NCI-H2196 (cell line): ENCODE results near the gene HOXA6.

Source experiments
- DNase-seq: peaks from one replicate; lab custom pipeline; 2025; ENCODE audit not compliant: unreplicated experiment; lab: John Stamatoyannopoulos, UW

The HOXA6 gene

DNA sequence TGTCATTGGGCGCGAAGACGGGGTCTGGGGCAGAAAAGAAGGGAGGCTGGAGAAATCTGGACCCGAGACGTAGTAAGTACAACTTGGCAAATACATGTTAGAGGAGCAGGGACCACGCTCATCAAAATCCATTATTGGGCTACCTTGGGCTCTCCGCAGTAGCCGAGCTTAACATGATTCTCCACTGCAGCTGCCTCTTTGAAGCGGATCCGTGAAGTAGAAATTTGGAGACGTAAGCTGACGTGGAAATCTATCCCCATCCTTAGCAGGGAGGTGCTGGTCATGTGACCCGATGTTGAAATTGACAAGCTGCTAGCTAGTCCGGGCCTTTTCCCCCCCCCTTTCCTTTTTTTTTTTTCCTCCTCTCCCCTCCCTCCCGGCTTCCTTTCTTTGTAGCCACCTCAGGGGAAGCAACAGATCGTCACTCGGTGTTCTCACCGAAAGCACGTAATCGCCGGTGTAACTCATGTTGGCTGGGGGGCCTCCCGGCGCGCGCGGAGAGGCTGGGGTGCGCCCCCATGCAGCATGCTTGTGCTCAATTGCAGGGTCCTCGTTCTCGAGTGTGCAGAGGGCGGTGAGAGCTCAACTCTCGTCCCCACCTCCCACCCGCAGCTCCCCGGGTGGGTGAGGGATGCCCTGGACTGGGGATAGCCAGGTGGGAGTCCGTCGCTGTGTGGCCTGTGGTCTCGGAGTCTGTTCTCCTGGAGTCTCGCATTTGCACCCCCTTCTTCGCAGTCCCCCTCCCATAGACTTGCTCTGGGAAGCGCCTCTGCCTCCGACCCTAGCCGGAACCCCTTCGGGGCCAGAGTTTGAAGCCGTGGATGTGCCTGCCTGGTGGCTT lies 37.7 kb upstream of the HOXA6 start, which contains the start of gene HOXA11:
HOXA11 (minus strand) TSS at position 220 of the 841 bp plus-strand sequence; CDS start at position 132, 88 bp downstream.
- peak; percentile 12 for DNase-seq

DNA sequence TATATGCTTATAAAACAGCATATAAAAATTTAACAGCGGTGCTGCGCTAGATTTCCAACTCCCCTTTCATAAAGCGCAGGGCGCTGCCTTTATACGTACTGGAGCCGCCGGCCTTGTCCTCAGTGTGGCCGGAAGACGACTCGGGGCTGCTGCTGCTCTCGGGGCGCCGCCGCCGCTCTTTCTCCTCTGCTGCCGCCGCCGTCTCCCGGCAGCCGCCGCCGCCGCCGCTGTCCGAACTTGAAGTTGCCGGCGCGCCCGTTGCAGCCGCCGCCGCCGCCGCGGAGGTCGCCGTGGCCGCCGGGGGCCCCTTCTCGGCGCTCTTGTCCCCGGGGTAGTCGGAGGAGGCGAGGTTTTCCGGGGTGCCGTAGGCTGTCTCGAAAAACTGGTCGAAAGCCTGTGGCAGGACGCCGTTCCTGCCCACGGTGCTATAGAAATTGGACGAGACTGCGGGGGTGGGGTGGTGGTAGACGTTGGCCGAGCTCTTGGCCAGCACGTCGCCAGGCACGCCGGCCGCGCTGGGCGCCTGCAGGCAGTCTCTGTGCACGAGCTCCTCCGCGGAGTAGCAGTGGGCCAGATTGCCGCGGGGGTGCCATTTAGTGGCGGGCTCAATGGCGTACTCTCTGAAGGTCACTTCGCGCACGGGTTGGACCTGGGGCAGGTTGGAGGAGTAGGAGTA lies 36.9 kb upstream of the HOXA6 start:
- DNase-seq: no peak

DNA sequence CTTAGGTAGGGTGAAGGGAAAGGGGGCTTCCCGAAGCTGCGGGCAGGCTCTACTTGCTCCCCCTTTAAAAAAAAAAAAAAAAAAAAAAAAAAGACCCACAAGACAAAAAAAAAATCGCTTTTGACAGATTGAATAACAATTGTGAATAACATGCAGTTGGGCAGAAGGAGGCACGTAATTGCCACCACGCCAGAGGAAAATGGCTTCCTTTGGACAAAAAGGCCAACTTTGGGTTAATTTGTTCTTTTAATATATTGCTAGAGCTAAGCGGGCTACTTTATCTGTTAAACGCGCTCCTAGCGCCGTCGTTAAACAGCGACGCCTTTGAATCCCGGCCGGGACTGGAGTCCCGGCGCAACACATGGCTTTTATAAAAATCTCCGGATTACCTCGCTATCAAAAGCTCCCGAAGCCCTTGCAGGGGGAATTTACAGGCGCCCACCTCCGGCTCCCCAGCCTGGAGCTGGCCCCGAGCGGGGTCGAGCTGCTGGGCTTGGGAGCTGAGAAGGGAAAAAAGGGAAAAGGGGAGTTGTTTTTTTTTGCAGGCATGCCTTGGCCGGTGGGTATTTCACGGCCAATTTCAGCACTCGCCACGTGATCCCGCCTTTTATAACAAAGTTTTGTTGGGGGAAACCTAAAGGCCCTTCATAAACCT lies 36.2 kb upstream of the HOXA6 start:
- DNase-seq: no peak

DNA sequence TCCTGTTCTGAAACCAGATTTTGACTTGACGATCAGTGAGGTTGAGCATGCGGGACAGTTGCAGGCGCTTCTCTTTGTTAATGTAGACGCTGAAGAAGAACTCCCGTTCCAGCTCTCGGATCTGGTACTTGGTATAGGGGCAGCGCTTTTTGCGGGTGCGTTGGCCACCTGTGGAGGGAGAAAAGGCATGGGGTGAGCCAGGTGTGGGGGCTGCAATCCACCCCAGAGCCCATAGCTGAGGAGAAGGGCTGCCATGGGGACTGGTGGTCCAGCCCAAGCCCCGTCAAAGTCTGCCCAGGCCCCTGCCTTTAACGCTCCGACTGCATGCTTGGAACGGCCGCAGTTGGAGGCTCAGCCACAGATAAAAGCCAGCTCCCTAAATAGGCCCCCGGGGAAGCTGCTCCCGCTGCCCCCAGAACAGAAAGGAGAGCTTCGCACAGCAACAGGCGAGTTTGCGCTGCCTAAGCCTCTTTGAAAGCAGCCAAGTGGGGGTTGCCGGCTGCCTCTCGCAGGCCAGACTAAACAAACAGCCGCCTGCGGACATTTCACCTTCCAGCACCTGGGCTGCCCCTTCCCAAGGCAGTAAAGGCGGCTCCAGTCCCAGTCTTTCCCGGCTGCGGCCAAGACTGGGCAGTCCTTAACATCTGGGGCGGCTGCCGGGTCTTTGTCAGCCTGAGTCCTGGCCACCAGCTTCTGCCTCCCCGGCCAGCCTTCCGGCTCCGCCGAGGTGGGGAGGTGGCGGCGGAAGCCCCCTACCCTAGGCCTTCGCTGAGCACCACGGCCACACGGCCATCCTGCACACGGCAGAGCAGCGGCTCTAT lies 35.5 kb upstream of the HOXA6 start:
- DNase-seq: no peak

DNA sequence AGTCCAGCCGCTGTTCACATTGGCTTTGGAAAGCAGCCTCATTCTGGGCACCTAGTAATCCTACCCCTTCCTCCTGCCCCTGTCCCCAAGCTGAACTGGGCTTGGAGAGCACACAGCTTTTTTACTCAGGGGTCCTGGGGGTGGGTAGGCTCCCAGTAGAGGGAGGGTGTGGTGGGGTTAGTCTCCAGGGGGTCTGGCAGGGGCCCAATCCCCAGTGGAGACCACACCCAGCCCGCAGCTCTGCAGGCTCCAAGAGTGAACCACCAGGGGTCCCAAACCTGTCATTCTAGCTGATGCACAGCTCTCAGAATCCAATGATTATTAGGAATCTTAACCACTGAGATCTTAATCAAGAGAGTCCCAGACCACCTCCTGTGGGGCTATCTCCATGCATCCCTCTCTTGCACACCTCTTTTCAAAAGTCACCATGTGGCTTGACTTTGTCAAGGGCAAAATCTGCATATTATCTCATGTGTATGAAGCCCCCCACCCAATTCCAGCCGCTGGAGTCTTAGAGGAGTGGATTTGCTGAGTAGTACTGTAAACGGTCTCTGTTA lies 34.8 kb upstream of the HOXA6 start:
- DNase-seq: no peak

DNA sequence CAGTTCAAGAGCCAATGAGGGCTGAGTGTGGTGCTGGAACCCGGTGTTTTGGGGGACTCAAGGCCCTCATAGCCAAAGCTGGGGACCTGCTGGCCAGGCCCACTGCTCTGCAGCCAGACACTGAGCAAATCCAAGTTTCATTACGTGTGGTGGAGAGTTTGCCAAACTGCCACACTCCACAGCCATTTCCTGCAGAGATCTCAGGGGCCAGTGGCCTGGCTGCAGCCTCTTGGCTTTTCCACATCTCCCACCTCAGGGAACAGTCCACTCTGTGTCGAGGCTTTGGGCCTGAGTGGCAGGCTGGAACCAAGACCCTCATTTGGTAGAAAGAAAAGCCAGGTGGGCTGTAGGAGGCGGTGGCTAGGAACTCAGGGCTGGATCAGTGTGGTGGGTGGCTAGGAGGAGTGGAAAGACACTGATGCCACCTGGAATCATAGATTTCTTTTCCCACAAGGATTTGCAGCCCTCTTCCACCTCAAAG lies 34.3 kb upstream of the HOXA6 start:
- DNase-seq: no peak

DNA sequence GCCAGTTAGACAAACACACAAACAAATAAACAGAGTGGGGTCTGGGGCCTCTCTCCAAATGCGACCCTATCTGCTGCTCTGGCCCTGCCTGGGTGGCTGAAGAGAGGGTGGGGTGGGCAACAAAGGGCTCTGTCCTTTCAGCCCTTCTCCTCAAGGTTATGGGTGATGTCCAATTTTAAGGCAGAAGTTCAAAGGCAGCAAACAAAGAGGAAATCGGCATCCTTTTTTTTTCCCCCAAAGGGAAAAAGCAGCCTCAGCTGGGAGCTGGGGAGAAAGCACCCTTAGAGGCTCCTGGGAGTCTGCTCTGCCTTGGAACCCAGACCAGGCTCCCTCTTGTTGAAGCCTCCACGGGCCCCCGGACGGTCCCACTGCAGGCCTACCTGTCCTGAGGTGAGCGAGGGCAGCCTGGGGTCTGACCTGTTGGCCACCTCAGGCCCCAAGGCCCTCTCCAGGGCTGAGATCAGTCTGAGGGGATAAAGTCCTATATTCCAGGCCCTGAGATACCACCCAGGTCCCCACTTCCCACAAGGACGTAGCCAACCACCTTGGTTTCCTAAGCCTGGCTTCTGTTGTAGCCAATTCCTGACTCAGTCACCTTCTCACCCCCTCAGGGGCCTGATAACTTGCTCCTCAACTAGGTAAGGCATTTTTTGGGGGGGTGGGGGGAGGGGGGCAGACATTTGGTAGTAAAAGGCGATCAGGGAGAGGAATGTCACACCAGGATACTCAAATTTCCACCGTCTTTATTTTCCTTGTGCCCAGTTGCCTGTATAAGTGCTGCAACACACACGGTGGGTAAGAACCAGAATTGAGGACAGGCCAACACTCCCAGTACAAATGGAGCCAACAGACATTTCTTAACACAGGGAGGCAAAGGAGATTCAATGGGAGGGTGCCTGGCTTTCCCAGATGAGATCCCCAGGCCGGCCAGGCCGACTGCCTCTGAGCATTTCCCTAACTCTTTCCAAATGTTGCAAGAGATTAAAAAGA lies 33.2 kb upstream of the HOXA6 start:
- no peak for DNase-seq

DNA sequence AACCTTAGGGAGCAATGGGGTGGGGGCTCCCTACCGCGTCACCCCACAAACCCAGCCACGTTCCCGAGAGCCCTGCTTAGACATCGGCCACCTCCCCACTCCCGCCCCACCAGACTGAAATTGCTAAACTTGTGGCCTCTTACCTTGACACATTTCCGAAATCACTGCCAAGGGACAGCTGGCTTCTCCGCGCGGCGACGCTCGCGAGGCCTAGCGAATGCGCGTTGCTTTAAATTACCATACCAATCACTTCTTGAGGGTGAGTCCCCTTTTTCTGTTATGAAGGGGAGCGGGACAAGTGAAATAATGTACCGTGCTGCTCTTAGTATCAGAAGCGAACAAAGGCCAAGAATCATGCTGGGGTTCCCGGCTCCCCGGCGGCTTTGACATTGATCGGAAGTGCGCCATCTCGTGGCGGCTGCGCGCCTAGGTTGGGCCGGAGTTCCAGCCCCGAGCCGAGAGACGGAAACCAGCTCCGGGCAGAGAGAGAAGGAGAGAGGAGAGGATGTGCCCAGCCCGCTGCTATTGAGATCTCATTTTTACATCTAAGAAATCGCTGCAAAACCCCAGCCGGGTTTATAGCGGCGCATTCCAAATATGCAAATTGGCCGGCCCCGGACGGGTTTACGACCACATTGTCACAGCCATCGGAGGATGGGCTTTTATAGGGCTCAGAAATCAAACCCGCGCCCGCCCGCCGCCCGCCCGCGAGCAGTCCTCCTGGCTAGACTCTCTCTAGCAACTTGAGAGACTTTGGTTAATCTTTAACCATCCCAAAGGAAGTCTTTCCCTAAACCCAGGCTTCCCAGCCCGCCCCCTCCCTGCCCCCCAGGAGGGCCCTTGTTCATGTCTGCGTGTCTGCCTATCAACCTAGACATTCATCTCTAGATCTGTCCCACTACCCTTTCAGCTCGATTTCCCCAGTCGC lies 32.2 kb upstream of the HOXA6 start:
- no peak for DNase-seq

DNA sequence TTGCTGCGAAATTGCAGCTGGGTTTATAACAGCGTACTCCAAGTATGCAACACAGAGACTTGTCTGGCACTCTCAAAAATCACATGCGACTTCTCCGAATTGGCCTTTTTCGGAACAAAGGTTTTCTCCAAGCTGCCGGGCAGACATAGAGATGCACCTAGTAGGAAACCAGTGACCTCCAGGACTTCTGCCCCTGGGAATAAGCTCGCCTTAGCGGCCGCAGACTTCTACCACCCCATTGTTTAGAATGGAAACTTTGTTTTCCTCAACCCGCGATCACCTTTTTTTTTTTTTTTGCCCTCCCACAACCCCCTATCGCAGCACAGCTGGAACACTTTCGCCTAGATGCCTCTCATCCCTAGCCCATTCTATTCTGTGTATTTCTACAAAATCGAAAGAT lies 31.5 kb upstream of the HOXA6 start:
- DNase-seq: no peak

DNA sequence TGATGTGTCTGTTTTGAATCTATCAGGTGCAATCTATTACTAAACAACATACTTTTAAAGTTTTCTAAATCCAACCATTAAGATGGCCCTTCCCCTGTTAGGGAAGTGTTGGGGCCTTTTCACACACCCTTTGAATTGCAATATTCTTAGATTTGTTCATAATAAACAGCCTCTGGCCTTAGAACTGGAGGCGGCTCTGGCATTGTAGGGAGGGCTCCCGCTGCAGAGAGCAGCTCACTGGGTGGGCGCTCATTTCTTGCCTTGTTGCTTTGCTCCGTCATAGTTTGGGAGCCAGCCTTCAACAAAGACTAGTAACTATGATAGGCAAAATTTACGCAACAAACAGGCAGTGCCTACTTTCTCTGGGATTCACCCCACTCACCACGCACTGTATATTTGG lies 30.8 kb upstream of the HOXA6 start:
- no peak for DNase-seq

DNA sequence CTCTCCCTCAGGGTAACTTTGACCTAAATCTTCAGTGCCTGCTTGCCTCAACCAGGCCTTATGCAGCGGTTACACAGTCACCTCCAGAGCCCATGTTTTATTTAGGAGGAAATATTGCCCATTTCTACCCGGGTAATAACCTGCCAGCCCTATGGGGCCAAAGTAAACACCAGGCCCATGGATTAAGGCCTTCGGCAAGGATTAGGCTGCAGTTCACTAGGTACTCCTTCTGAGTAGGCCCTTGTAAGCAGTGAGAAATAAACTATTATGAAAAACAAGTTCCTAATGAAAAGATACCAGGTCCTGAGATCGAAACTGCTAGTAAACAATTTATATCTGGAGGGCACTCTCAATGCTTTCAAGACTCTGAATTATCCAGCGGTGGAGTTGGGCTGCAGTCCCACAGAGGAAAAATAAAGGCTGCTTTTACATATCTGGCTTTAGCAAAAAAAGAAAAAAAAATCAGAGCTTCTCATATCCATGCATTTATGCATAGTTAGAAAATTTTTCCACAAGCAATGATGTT lies 30.3 kb upstream of the HOXA6 start:
- DNase-seq: no peak

DNA sequence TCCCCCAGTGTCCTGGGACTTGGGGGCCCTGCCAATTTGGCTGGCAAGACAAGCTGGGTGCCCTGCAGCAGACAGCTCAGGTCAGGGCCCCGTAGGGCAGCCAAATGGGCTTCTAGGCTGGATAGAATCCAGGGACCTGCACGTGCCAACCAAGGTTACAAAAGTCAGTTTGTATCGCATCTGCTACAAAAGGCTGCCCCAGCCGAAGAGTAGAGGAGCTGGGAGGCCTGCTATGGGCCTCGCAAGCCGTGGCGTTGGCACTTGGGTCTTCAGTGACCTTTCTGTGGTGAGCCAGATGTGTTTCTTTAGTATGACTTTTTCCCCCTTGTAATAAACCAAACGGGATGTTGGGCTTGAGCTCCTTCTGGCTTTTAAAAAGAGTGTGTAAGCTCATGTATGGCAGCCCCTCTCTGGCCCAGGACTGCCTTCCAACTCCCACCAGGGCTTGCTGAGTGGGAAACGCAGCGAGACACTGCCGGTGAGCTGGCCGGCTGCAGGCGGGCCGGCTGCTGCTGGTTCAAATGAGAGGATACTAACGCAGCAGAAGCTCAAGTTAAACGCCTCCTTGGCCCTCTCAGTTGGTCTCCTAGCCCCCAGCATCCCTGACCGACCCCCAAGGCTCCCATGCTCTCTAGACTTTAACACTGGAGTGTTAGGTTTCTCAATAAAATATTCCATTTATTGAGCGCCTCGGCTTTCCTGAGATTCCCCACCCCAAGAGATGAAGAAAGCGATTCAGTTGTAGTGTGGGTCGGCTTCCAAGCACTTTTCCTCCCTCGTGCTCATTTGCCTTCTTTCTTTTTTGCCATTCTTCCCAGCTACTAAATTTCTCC lies 29.6 kb upstream of the HOXA6 start:
- DNase-seq: no peak

DNA sequence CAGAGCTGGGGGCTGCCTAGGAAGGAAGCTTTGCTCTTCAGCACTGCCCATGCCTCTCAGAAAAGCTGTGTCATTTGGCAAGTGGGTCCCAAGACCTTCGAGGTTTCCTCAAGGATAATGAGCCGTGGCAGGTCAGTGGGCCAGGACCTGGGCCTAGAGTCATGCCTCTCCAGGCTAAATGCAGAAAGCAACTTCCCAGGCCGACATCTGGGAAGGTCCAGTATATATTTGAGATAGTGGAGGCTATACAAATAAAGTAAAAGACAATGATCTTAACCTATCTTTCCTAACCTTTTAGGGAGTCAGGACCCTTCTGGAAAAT lies 28.9 kb upstream of the HOXA6 start:
- DNase-seq: no peak

DNA sequence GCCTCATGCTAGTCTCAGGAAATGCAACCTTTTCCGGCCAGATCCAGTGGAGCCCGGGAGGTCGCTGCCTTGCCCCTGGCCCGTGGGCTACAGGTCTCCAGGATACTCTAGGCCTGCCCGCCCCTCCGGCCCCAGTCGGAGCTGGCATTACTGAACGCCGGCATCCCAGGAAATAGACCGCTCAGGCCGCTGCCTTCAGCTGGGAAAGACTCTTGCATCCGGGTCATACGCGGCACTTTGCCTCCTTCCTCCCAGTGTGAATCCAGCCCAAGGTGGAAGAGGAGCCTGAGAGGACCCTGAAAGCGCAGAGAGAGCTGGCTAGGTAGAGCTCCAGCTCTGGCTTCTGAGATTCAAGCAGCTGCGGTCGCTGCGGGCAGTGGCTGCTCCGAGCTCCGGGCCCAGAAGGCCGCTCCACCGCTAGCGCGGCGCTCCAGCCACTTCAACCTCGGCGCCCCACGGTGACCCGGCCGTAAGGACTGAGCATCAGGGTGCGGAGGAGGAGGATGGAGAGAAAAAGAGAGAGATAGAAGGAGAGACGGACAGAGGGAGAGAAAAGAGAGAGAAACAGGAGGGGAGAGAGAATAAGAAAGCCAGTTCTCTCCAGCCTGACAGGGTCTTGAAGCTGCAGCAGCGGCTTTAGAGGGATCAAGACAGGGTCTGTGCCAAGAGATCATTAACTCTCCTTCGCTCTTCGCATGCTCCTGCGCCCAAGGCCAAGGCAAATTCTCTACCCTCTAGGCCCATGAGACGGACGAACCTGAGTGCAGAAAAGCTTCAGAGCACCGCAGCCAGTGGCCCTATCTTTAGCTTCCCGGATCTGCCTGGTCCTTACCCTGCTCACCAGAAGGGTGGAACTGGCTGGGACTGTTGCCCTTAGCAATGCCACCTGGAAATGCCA lies 28.3 kb upstream of the HOXA6 start:
- DNase-seq: no peak

DNA sequence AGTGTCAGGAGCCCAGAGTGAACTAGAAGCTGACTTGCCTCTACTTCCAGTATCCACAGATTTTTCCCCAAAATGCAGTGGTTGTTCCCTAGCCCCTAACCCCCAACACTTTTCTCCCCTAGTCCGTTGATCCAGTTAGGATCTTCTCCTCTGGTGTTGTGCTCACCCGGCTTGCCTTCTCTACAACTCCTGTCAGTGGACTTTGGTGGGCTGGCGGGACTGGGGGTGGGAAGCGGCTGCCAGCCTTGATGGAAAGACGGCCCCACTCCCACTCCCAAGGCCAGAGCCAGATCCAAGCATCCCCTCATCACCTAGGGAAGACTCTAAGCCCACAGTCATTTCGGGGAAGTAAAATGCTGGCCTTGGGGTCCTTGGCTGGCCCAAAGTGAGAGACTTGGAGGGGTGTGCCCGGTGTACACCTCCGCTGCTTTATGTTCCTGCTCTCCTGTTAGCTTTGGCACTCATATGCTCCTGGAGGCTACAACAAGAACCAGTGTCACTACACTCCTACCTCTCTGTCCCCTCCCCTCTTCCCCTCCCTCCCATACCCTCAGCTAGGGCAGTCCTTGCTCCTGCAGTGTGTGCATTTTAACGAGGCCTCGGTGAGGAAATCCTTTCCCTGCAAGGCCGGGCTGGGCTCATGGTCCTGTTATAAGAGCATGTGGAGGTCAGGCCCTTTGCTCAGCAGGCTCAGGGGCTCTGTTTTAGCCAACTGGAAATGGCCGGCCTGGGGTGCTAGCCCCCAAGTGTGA lies 27.5 kb upstream of the HOXA6 start:
- DNase-seq: no peak
